RWPE1 (cell line): ENCODE measurements around the gene DAP.

Source experiments
- CTCF ChIA-PET: fragments of 350-600 bp; sonication (Branson Sonifier 250); formaldehyde crosslinking; extraction: SDS; loops from one replicate; lab custom pipeline; 2021; lab: Yijun Ruan, JAX
- POLR2A ChIA-PET: fragments of 400-600 bp; formaldehyde crosslinking; extraction: SDS; loops from one replicate; lab custom pipeline; 2020; ENCODE audit warnings: antibody characterized with exemption; ENCODE audit not compliant: low non-redundant PET; lab: Yijun Ruan, JAX
- DNase-seq: peaks from one replicate; pipeline ENCODE4 v3.0.0; 2012; ENCODE audit warnings: low spot score
- H3K27ac ChIP-seq: fragments of 450-650 bp; 2 replicates; pipeline ENCODE4 v1.5.1; 2017
- TF ChIP-seq, protein P1 (sequence below): fragments of 450-650 bp; conservative IDR thresholded peaks from 2 replicates; pipeline ENCODE4 v1.5.1; 2017; ENCODE audit warnings: low read depth, mild to moderate bottlenecking

Gene DAP

DNA sequence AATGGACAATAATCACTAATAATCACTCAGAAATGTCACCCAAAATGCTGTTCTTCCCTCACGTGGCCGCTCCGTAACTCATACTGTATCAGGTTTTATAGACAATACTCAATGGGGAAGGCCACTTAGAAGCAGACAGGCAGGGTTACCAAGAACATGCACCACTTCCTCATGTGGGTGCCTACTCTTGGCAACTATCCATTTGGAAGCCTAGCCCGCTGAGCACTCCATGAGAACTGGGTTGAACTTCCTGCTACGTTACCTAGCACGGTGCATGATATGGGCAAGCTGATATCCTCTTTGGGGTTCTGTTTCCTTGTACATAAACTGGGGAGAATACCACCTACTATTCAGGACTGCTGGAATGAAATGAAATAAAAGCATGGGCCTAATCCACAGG, 14.3 kb downstream of the DAP start:
- ChIA-PET POLR2A (no interaction called here), CTCF (interaction anchor here (0.7 kb wide), 1 partner anchor 257 kb away, joined by 5 read pairs; no protein-coding TSS in a partner anchor)
- H3K27ac ChIP-seq = no peak overlapping the region
- DNase-seq = no peak
- TF ChIP-seq, protein P1, sequence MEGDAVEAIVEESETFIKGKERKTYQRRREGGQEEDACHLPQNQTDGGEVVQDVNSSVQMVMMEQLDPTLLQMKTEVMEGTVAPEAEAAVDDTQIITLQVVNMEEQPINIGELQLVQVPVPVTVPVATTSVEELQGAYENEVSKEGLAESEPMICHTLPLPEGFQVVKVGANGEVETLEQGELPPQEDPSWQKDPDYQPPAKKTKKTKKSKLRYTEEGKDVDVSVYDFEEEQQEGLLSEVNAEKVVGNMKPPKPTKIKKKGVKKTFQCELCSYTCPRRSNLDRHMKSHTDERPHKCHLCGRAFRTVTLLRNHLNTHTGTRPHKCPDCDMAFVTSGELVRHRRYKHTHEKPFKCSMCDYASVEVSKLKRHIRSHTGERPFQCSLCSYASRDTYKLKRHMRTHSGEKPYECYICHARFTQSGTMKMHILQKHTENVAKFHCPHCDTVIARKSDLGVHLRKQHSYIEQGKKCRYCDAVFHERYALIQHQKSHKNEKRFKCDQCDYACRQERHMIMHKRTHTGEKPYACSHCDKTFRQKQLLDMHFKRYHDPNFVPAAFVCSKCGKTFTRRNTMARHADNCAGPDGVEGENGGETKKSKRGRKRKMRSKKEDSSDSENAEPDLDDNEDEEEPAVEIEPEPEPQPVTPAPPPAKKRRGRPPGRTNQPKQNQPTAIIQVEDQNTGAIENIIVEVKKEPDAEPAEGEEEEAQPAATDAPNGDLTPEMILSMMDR = no peak

DNA sequence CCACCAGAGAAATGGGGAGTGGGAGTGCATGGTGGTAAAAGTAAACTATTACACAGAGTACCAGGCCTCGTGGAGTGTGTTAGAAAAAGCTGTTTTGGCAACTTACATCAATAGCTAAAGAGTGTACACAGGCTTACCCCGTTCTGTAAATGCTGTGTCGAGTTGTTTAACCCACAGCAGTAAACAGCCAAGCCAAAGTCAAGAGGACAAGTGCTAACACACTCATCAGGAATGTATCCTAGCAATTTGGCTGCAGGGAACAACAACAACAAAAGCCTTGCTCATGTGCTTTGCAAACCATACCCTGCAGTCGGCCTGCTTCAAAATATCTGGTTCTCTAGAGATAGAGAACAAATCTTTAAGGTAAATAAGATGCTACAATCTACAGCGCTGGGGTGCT, 15.9 kb downstream of the DAP start:
- ChIA-PET POLR2A (no interaction called here), CTCF (no interaction called here)
- TF ChIP-seq, protein P1 = no peak

DNA sequence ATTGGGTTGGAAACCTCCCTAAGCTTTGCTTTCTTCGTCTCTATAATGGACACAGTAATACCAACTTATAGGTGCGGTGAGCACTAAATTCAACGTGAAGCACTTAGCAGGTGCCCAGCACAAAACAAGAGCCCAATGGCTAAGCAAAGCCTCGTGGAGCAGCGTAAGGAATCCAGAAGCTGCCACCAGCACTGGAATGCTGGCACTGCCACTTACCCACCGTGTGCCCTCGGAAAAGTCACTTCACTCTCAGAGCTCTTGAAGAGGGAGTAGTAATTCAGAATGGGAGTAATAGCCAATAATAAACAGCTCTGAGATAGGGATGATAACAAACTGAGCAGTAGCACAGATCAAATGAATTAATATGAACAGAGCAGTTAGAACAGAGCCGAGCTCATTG, 16.4 kb downstream of the DAP start:
- ChIA-PET POLR2A (no interaction called here), CTCF (no interaction called here)
- DNase-seq = no peak
- H3K27ac ChIP-seq = no peak overlapping the region
- TF ChIP-seq, protein P1 = no peak

More for the DNA sequence above, 15.9 kb downstream of the DAP start:
- DNase-seq = no peak
- H3K27ac ChIP-seq = no peak overlapping the region

DNA sequence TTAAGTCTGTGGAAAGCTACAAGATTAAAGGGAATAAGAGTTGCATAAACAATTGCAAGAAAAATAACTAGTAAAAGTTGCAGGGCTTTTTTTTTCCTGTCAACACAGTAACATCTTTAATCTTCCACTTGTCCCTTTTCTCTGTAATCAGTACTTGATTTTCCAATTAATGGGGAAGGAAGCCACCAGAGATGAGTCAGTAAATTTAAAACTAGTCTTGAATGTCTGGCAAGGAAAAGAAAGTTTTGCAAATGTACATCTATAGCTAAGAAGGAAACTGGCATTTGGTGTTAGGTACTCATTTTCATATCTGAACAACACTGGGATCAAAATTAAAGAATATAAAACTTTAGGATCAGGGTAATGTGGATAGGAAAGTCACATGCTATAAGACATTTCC, 17.1 kb downstream of the DAP start:
- ChIA-PET CTCF (no interaction called here), POLR2A (no interaction called here)
- TF ChIP-seq, protein P1 = no peak
- no peak overlapping the region for H3K27ac ChIP-seq
- DNase-seq = no peak

DNA sequence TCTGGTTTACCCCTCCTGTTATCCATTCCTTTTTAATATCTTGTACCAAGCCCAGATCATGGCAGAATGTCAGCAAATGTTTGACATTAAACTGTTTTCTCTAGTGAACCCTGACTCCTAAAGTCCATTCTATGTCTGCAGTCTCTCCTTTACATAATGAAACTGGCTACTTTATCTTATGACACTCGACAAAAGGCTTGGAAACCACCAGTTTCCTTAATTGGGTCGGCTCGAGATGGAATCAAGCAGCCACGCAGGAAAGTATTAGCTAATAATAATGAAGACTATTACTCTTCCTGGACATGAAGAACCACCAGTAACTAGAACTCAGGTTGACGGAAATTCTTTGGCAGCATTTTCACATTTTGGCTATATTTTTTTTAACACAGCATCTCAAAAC, 17.5 kb downstream of the DAP start:
- no peak for DNase-seq
- POLR2A ChIA-PET = no interaction called here
- TF ChIP-seq, protein P1 = no peak
- no peak overlapping the region for H3K27ac ChIP-seq
- CTCF ChIA-PET = no interaction called here

DNA sequence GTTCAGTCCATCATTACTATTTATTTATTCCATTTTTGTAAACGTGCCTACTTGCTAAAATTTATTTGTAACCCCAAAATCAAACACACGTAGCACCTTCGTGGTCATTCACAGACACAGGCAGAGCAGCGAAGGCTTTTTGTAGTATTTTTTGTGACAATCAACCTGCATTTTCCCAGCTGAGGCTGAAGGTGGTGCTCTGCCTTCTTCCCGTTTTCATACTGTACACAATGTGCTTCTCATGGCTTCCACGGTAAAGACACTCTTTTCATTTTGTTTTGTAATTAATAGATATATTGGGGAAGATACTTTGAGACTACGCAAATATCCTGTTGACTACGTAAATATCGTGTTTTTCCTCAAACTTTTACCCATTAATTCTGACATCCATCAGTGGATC, 19.4 kb downstream of the DAP start:
- POLR2A ChIA-PET = no interaction called here
- CTCF ChIA-PET = interaction anchor here (0.6 kb wide), 1 partner anchor 93 kb away, joined by 4 read pairs; no protein-coding TSS in a partner anchor

More for the DNA sequence above, 19.4 kb downstream of the DAP start:
- H3K27ac ChIP-seq = no peak overlapping the region
- DNase-seq = no peak
- TF ChIP-seq, protein P1 = no peak
